Keratinocyte (primary cell): ENCODE measurements around the gene EIF3A. TPM values are rescaled to one million over a fixed set of nuclear protein-coding genes. Genes with fewer than 3 reads are reported as not detected.

Source experiments
- DNase-seq: peaks from one replicate; pipeline ENCODE4 v3.0.0-alpha.2; 2011; ENCODE audit warnings: low read depth, missing footprints, low spot score
- FAIRE-seq: peaks from 2 replicates; lab custom pipeline; 2011; peaks lifted over from hg19 to GRCh38; lab: Jason Lieb, UNC
- H2AFZ ChIP-seq: 2 replicates; pipeline ENCODE4 v1.6.0; 2012; ENCODE audit warnings: low read length, control low read depth, inconsistent platforms; ENCODE audit not compliant: control insufficient read depth
- H3K27ac ChIP-seq: 2 replicates; pipeline ENCODE4 v1.5.1; 2011; ENCODE audit warnings: low read length; ENCODE audit not compliant: control insufficient read depth, insufficient read depth
- H3K27me3 ChIP-seq: 3 replicates; pipeline ENCODE4 v1.6.0; 2011; ENCODE audit warnings: low read length; ENCODE audit not compliant: control insufficient read depth, insufficient read depth; ENCODE audit errors: extremely low read depth
- H3K36me3 ChIP-seq, 2 experiments: 2 replicates in 1 of 2; 3 replicates in 1 of 2; pipeline ENCODE4 v1.5.1; 2011; ENCODE audit warnings: low read length in 2 of 2, mild to moderate bottlenecking in 1 of 2; ENCODE audit not compliant: control insufficient read depth in 2 of 2, insufficient read depth in 2 of 2; ENCODE audit errors: extremely low read depth in 1 of 2
- H3K4me1 ChIP-seq: 3 replicates; pipeline ENCODE4 v1.5.1; 2011; ENCODE audit warnings: low read length; ENCODE audit not compliant: control insufficient read depth, insufficient read depth; ENCODE audit errors: extremely low read depth
- H3K4me2 ChIP-seq: 3 replicates; pipeline ENCODE4 v1.6.0; 2011; ENCODE audit warnings: low read depth, low read length; ENCODE audit not compliant: control insufficient read depth, insufficient read depth; ENCODE audit errors: extremely low read depth
- H3K4me3 ChIP-seq, 3 experiments: fragments of 200-600 bp in 1 of 3; sonication (generic) in 1 of 3; 2 replicates in 2 of 3; 3 replicates in 1 of 3; pipeline ENCODE4 v1.5.1; 2011 to 2016; ENCODE audit warnings: low read length in 3 of 3, mild to moderate bottlenecking in 3 of 3, control low read depth in 2 of 3, inconsistent platforms in 1 of 3, low read depth in 1 of 3, mixed read lengths in 1 of 3, mixed run types in 1 of 3, moderate library complexity in 1 of 3; ENCODE audit not compliant: control insufficient read depth in 2 of 3, insufficient read depth in 2 of 3; ENCODE audit errors: extremely low read depth in 1 of 3
- H3K79me2 ChIP-seq: 2 replicates; pipeline ENCODE4 v1.6.0; 2012; ENCODE audit warnings: low read length; ENCODE audit not compliant: control insufficient read depth, insufficient read depth
- H3K9ac ChIP-seq: 3 replicates; pipeline ENCODE4 v1.6.0; 2011; ENCODE audit warnings: low read length; ENCODE audit not compliant: control insufficient read depth, insufficient read depth; ENCODE audit errors: extremely low read depth
- H3K9me1 ChIP-seq: 3 replicates; pipeline ENCODE4 v1.6.0; 2011; ENCODE audit warnings: low read length; ENCODE audit not compliant: control insufficient read depth, insufficient read depth; ENCODE audit errors: extremely low read depth
- H3K9me3 ChIP-seq: 2 replicates; pipeline ENCODE4 v1.5.1; 2012; ENCODE audit warnings: low read depth, low read length; ENCODE audit not compliant: control insufficient read depth
- H4K20me1 ChIP-seq: 3 replicates; pipeline ENCODE4 v1.6.0; 2011; ENCODE audit warnings: low read length; ENCODE audit not compliant: control insufficient read depth, insufficient read depth; ENCODE audit errors: extremely low read depth
- EZH2 ChIP-seq: IDR thresholded peaks from one replicate; pipeline ENCODE4 v1.6.1; 2012; ENCODE audit warnings: inconsistent platforms, mild to moderate bottlenecking, low read length, moderate library complexity
- dilution Hi-C: fragments of 300-500 bp; cut with MboI; formaldehyde crosslinking; loops from one replicate; pipeline ENCODE4 v1.7.0; 2020; ENCODE audit warnings: low sequenced_read_pairs; ENCODE audit not compliant: extremely low pct_ligation_motif_present
- polyA plus RNA-seq, 5 experiments: library from polyadenylated mRNA; depleted of rRNA in 3 of 5; stranded (reverse) in 3 of 5; stranded (forward) in 1 of 5; unstranded in 1 of 5; fragments of >200 nt; gene quantifications; 1 replicate in 1 of 5; 2 replicates in 3 of 5; 3 replicates in 1 of 5; pipeline versions ENCODE4 v1.2.1 to v1.2.3, GENCODE V29; 2011 to 2012; ENCODE audit warnings: missing spikeins in 2 of 5, low read depth in 1 of 5, low replicate concordance in 1 of 5
- TF ChIP-seq, protein P1 (sequence below), 3 experiments: IDR thresholded peaks in 1 of 3; conservative IDR thresholded peaks in 1 of 3; optimal IDR thresholded peaks in 1 of 3; 2 replicates in 2 of 3; 3 replicates in 1 of 3; pipeline versions ENCODE3 to v1.5.1; 2011; ENCODE audit warnings: low read length in 3 of 3, mild to moderate bottlenecking in 3 of 3, moderate library complexity in 2 of 3, control low read depth in 1 of 3, inconsistent platforms in 1 of 3; ENCODE audit not compliant: insufficient read depth in 2 of 3; ENCODE audit errors: extremely low read depth in 1 of 3

EIF3A gene
- polyA plus RNA-seq, 1 donor (not counting 4 experiments of a cell fraction or from before 2014, with no cell fraction given) = 84.4 TPM

DNA sequence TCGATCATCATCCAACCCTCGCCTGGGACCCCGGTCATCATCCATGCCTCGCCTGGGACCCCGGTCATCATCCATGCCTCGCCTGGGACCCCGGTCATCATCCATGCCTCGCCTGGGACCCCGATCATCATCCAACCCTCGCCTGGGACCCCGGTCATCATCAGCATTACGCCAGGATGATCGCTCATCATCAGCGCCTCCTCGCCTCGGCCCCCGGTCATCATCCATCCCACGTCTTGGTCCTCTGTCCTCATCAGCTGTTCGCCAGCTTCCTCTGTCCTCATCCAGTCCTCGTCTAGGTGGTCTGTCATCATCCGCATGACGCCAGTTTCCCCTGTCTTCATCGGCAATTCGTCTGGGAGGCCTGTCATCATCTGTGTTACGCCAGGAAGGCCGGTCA, 38.4 kb downstream of the EIF3A start:
- no peak overlapping the region for H3K9ac ChIP-seq
- FAIRE-seq = no peak

DNA sequence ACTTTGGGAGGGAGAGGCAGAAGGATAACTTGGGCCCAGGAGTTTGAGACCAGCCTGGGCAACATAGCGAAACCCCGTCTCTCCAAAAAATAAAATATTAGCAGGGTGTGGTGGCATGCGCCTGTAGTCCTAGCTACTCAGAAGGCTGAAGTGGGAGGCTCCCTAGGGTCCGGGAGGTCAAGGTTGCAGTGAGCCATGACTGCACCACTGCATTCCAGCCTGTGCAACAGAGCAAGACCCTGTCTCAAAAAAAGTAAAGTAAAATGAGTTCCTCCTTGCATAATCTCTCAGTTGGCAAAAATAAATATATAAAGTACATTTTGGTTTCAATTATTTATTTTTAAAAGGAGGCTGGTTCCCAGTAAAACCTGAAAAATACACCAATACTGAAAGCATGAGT, 39.3 kb downstream of the EIF3A start:
- peaks cover 72% of the 10 kb centered on the region for H3K79me2 ChIP-seq
- H3K4me3 ChIP-seq = no peak overlapping the region
- no peaks in the 10 kb centered on the region for H3K9me3 ChIP-seq

More for the DNA sequence above, 38.4 kb downstream of the EIF3A start:
- H2AFZ ChIP-seq = no peak overlapping the region
- no peaks in the 10 kb centered on the region for H3K27me3 ChIP-seq
- H3K4me2 ChIP-seq = no peak overlapping the region
- dilution Hi-C loops = no loop called here
- H3K9me1 ChIP-seq = no peaks in the 10 kb centered on the region
- no peaks in the 10 kb centered on the region for H3K9me3 ChIP-seq
- peaks cover 18% of the 10 kb centered on the region for H4K20me1 ChIP-seq
- H3K79me2 ChIP-seq = peaks cover 76% of the 10 kb centered on the region
- no peak overlapping the region for H3K4me3 ChIP-seq
- no peak for TF ChIP-seq EZH2
- TF ChIP-seq, protein P1, sequence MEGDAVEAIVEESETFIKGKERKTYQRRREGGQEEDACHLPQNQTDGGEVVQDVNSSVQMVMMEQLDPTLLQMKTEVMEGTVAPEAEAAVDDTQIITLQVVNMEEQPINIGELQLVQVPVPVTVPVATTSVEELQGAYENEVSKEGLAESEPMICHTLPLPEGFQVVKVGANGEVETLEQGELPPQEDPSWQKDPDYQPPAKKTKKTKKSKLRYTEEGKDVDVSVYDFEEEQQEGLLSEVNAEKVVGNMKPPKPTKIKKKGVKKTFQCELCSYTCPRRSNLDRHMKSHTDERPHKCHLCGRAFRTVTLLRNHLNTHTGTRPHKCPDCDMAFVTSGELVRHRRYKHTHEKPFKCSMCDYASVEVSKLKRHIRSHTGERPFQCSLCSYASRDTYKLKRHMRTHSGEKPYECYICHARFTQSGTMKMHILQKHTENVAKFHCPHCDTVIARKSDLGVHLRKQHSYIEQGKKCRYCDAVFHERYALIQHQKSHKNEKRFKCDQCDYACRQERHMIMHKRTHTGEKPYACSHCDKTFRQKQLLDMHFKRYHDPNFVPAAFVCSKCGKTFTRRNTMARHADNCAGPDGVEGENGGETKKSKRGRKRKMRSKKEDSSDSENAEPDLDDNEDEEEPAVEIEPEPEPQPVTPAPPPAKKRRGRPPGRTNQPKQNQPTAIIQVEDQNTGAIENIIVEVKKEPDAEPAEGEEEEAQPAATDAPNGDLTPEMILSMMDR (optimal IDR thresholded peaks at IDR 0.05 in 1 of 3, IDR thresholded peaks at IDR 0.05 in 1 of 3, conservative IDR thresholded peaks at IDR 0.05 in 1 of 3; ENCODE audit: extremely low read depth in 1 of 3, insufficient read depth in 2 of 3, low read length in 3 of 3) = no peak
- no peak overlapping the region for H3K27ac ChIP-seq
- DNase-seq = no peak
- H3K4me1 ChIP-seq = no peaks in the 10 kb centered on the region
- peaks cover 27 to 52% of the 10 kb centered on the region in 2 experiments for H3K36me3 ChIP-seq

More for the DNA sequence above, 39.3 kb downstream of the EIF3A start:
- Histone ChIP-seq H3K27ac (no peak overlapping the region), H3K27me3 (no peaks in the 10 kb centered on the region), H4K20me1 (peaks cover 18% of the 10 kb centered on the region), H3K4me1 (no peaks in the 10 kb centered on the region), H3K9me1 (no peaks in the 10 kb centered on the region), H3K36me3 (peaks cover 32 to 53% of the 10 kb centered on the region in 2 experiments), H3K4me2 (no peak overlapping the region), H2AFZ (no peak overlapping the region), H3K9ac (no peak overlapping the region)
- dilution Hi-C loops = no loop called here
- TF ChIP-seq, protein P1 (optimal IDR thresholded peaks at IDR 0.05 in 1 of 3, IDR thresholded peaks at IDR 0.05 in 1 of 3, conservative IDR thresholded peaks at IDR 0.05 in 1 of 3; ENCODE audit: extremely low read depth in 1 of 3, insufficient read depth in 2 of 3, low read length in 3 of 3) = no peak
- TF ChIP-seq EZH2 = no peak
- FAIRE-seq (no peak), DNase-seq (no peak)
